ENCODE data around the gene UAP1L1.

- no peak for TF ChIP-seq CTCF (IDR thresholded peaks at IDR 0.05; ENCODE audit: insufficient read depth, low read length, poor library complexity, severe bottlenecking)
- no peak for TF ChIP-seq EZH2phosphoT487 (conservative IDR thresholded peaks at IDR 0.05; ENCODE audit: low read length)
Observed at GRCh38 chr9:137041124-137041523, 36.2 kb upstream of the UAP1L1 start.

Data from SU-DHL-6 (cell line).